Fibroblast of pulmonary artery (primary cell): ENCODE measurements around the gene PI16.

Source experiments
- DNase-seq: peaks from one replicate; pipeline ENCODE4 v3.0.0-alpha.2; 2010; ENCODE audit warnings: low read depth
- H3K4me3 ChIP-seq: replicated peaks from 2 replicates; pipeline ENCODE4 v1.5.1; 2011; ENCODE audit warnings: low read depth, mild to moderate bottlenecking, control low read depth, low read length, moderate library complexity
- TF ChIP-seq, protein P1 (sequence below): IDR thresholded peaks from 2 replicates; pipeline ENCODE4 v1.5.1; 2011; ENCODE audit warnings: mild to moderate bottlenecking, control low read depth, low read length, inconsistent platforms; ENCODE audit errors: missing control alignments

PI16 gene, protein sequence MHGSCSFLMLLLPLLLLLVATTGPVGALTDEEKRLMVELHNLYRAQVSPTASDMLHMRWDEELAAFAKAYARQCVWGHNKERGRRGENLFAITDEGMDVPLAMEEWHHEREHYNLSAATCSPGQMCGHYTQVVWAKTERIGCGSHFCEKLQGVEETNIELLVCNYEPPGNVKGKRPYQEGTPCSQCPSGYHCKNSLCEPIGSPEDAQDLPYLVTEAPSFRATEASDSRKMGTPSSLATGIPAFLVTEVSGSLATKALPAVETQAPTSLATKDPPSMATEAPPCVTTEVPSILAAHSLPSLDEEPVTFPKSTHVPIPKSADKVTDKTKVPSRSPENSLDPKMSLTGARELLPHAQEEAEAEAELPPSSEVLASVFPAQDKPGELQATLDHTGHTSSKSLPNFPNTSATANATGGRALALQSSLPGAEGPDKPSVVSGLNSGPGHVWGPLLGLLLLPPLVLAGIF

DNA sequence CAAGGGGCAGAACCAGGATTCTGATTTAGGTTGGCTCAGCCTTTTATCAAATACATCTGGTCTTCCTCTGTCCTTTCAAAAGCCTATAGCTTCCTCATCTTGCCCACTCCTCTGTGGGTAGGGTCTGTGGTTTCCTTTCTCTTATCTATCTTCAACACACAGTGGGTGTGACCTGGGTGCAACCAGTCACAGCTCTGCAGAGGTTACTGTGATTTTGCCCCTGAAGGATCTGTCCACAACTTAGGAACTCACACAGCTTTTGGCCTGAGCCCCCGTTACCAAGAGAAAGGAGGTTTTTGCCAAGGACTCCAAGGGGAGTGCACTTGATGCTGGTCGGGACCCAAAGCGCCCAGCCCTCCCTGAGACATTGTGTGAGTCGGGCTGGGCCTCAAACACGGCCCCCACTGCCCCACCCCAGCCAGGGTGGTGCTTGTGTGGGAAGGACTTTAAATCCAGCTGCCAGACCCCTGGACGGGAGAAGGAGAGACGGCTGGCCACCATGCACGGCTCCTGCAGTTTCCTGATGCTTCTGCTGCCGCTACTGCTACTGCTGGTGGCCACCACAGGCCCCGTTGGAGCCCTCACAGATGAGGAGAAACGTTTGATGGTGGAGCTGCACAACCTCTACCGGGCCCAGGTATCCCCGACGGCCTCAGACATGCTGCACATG is at the start of gene PI16:
Gene PI16 (plus strand): TSS at position 477 of the 670 bp plus-strand sequence. CDS start 23 bp downstream, at position 500.
- H3K4me3 ChIP-seq = no peak within 1 kb of the TSS
- TF ChIP-seq, protein P1, sequence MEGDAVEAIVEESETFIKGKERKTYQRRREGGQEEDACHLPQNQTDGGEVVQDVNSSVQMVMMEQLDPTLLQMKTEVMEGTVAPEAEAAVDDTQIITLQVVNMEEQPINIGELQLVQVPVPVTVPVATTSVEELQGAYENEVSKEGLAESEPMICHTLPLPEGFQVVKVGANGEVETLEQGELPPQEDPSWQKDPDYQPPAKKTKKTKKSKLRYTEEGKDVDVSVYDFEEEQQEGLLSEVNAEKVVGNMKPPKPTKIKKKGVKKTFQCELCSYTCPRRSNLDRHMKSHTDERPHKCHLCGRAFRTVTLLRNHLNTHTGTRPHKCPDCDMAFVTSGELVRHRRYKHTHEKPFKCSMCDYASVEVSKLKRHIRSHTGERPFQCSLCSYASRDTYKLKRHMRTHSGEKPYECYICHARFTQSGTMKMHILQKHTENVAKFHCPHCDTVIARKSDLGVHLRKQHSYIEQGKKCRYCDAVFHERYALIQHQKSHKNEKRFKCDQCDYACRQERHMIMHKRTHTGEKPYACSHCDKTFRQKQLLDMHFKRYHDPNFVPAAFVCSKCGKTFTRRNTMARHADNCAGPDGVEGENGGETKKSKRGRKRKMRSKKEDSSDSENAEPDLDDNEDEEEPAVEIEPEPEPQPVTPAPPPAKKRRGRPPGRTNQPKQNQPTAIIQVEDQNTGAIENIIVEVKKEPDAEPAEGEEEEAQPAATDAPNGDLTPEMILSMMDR = no peak
- no peak for DNase-seq

DNA sequence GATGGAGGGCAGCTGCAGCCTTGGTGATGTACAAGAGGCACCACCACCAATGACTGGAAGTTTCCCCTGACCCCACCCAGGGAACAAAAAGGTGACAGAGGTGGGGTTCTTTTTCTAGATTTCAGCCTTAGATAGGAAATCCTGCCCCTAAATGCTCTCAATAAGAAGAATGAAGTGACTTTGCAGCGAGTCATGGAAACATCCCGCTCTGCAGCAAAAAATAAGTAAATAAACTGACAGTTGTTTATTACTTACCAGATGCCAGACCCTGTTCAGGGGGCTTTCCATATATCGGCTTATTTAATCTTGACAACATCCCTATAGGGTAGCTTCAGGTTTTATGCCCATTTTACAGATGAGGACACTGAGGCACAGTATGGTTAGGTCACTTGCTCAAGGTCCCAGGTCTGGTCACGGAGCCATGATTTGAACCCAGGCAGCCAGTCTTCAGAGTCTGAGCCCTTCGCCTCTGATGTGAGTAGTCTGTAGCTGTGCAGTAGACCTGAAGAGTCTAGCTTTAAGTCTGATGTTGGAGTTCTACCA is 49.6 kb upstream of the PI16 start:
- DNase-seq = no peak
- TF ChIP-seq, protein P1 = no peak
- H3K4me3 ChIP-seq = no peak overlapping the region

DNA sequence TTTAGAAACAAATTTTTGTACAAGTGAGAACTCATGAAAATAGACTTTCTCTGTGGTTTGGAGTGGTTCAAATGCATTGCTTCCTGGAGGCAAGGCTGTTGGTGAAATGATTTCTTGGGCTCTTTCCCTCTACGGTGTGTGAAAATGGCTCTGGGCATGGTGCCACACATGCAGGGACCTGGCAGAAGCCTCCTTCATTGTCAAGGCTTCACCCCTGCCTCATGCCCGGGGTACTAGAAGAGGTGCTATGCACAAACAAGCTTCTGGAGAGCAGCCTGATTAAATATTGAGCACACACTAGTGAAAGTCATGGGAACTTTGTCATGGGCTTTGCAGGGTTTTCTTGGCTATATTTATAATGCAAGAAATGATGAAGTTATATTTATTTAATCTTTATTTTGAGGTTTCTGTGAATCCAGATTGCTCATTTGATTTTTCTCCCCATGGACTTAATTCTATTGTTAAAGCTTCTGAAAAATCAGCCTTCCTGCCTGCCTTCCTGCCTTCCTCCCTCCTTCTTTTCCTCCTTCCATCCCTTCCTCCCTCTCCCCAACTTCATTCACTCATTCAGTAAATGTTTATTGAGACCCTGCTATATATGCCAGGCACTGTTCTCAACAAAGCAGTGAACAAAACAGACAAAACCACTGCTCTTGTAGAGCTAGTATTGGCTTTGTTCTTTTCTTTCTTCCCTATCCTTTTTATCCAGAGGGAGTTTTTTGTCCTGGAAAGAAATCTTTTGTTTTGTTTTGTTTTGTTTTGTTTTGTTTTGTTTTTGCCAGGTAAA is 47.8 kb upstream of the PI16 start:
- peak; percentile 13 for DNase-seq
- H3K4me3 ChIP-seq = no peak overlapping the region
- TF ChIP-seq, protein P1 = no peak

DNA sequence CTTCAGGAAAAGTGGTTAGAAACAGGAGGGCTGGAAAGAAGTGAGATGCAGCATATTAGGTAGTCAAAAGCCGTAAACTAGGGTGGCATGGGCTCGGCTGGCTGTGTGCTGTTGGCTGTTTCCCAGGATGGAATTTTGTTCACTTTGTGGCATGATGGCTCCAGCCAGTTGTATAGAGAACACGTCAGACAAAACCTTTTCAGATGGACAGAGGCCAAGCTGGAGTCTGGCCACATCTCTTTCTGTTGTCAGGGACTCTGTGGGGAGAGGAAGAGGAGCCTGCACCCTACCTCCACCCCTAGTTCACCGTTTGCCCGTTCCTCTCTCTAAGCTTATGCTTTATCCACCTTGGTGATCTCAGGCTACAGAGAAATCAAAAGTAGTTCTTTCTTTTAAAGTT is 46.8 kb upstream of the PI16 start:
- H3K4me3 ChIP-seq = no peak overlapping the region
- TF ChIP-seq, protein P1 = no peak
- DNase-seq = peak; percentile 32

DNA sequence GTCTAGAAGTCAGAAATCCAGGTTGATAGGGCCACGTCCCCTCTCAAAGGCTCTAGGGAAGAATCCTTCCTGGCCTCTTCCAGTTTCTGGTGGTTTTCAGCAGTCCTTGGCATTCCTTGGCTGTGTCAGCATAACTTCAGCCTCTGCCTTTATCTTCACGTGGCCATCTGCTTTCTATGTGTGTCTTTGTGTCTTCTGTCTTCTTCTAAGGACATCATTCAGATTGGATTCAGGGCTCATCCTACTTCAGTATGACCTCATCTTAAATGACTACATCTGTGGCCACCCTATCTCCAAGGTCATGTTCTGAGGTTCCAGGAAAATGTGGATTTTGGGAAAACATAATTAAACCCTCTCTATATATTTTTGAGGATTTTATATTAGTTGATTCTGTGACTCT is 45.8 kb upstream of the PI16 start:
- TF ChIP-seq, protein P1 = no peak
- no peak for DNase-seq

DNA sequence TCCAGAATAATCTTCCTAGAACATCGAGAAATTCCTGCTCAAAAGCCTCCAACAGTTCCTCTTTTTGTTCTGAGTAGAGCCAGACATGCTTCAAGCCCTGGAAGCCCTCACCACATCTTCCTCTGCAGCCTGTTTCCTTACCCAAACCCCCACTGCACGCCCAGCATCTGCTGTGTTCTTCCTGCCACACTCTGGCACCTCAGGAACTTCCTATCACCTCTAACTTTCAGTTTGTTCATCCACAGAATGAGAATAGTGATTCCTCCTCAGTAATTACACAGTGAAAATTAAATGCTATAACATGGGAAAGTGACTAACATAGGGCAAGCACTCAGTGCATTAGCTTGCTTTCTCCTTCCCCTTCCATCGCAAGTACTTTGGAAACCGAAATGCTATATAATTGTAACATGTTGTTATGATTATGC is 42.5 kb upstream of the PI16 start:
- DNase-seq = no peak
- H3K4me3 ChIP-seq = no peak overlapping the region
- TF ChIP-seq, protein P1 = no peak

More for the DNA sequence above, 45.8 kb upstream of the PI16 start:
- H3K4me3 ChIP-seq = no peak overlapping the region
